GM21360 (cell line): ENCODE results near the gene CNTN5.
"Not testable (repeated sequence)": the region's sequence is repeated elsewhere in the genome, so short reads cannot be mapped to it uniquely, and the experiment has no call there.

ENCODE experiments used
- ATAC-seq: cut with Tn5 transposase; IDR thresholded peaks from one replicate; pipeline ENCODE4 v1.9.1; 2021; ENCODE audit warnings: mild to moderate bottlenecking, moderate library complexity; ENCODE audit not compliant: unreplicated experiment

CNTN5 gene

DNA sequence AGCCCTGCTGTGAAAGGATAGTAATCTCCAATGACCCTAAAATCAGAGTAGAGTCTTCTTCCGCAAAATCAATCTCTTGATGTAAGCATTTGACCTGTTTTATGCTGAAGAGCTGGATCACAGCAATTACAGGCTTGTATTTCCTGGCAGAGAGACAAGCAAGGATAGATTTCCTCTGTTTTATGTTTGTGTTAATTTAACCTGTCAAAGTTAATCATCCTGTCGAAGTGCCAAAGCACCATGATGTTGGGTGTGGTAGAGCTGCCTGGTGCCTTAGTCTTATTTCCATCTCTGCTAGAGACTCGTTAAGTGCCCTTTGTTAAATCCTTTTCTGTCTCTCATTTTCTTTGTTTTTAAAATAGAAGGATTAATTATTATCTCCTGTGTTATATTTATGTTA, 248.1 kb downstream of the CNTN5 start:
- no peak for ATAC-seq

- no peak for ATAC-seq
Observed at GRCh38 chr11:99271527-99271926, 250.8 kb downstream of the CNTN5 start.

DNA sequence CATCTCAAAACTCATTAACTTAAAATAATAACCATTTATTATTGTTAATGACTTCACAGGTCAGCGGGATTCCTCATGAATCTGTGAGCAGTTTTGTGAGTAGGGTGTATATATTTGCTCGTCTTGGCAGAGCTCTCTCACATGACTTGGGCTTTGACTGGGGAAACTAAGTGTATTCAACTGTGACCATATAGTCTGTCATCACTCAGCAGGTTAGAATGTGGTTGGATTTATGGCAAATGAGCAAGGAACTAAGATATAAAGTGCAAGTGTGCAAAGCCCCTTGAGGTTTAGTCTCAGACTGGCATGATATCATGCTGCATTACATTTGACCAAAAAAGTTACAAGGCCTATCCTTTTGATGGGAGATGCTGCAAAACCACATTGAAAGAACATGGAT, 254.8 kb downstream of the CNTN5 start:
- ATAC-seq, result no peak

- no peak for ATAC-seq
Observed at GRCh38 chr11:99277281-99277680, 256.5 kb downstream of the CNTN5 start.

DNA sequence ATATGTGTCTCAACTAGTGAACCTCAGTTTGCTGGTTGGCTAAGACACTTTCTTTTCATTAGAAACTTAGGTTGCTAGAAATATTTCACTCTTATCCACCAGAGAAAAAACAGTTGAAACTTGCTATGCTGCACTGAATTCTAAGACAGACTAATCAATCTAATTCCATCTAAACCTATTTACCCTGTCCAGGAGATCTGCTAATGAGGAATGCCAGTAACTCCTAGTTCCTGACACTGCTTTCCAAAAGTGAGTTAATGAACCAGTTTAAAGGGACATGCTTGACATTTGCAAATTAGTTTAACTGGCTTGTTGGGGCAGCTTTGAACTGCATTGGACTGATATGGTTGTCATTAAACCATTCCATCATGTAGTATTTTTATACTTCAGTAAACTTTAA, 258.5 kb downstream of the CNTN5 start:
- no peak for ATAC-seq

DNA sequence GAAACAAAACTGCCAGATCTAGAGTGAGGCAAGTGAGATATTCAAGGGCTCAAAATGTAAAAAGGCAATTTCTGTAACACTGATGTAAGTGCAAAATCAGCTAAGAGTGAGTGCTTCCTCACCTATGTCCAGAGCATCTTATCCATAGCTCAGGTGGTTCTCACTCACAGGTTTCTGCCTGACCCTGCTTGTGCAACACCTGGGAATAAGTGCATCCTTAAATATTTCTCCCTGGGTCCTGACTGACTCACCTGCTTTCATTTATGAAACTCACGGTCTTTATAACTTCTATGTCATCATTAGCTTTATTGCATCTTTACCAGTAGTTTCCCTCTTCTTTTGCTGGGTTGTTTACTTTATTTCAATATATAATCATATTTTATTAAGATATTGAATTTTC, 260.6 kb downstream of the CNTN5 start:
- no peak for ATAC-seq

DNA sequence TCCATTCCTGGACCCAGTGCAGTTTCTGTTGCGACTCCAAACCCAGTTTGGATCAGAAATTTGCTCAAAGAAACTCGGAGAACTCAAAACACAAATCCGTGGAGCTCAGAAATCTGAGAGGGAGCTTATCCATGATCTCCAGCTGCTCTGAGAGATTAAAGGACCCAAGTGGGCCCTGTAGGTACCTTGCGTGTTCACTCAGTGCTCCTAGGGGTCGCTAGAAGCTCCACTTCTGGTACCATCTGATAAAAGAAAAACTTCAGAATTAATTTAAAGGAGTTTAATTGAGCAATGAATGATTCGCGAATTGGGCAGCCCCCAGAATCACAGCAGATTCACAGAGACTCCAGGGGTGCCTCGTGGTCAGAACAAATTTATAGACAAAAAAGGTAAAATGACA, 277.2 kb downstream of the CNTN5 start:
- not testable (repeated sequence) for ATAC-seq

GRCh38 chr11:99307510-99308088, 286.9 kb downstream of the CNTN5 start:
- no peak for ATAC-seq

- no peak for ATAC-seq
Observed at GRCh38 chr11:99311870-99312269, 291.1 kb downstream of the CNTN5 start.

DNA sequence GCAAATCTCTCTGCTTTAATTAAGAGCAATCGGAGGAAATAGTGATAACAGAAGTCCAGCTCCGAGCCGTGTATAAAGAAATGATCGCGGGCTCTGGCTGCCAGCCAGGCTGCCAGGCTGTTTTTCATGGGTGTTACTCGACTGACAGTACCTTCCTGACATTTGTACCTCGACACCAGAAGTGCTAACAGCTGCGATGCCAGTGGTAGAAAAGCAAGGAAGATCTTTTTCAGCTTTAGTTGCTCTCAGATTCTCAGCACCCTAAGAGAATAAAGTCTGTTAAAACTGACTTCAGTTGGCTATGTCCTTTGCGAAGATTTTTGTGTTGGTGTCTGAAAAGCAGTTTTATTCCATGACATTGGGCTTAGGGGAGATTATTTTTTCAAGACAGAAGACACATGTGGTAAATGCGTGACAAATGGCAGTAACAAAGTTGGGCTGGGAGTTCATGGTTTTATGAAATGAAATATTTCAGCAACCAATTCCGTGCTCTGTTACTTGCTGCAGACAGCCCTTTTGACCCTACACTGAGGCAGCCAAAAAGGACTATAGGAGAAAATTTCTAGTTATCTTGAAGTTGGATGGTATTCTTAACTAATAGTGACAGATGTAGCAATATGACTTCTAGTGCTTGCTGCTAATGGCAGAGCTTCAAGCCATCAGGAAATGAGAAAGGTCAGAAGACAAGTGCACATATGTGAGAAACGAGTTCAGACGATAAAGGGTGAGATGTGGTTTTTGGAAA, 296.2 kb downstream of the CNTN5 start:
- no peak for ATAC-seq

GRCh38 chr11:99320769-99321290, 300.1 kb downstream of the CNTN5 start:
- no peak for ATAC-seq

- no peak for ATAC-seq
Observed at GRCh38 chr11:99325847-99326246, 305.1 kb downstream of the CNTN5 start.

- no peak for ATAC-seq
Observed at GRCh38 chr11:99327066-99327465, 306.3 kb downstream of the CNTN5 start.

DNA sequence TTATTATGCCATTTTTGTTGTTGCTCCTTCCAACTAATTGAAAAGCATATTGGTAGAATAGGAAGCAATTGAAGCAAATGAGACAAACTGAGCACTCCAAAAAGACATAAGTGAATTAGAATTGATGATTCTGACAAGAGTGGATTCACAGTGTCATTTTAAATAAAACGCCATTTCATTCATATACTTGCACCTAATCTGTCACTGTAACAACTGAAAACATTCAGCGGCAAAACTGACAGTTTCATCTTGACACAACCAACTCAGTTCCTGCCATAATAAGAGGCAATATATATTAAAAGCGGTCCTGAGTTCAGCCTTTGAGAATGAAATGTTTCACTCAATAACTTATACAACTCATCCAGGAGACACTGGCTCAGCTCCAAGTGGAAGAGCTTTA, 306.8 kb downstream of the CNTN5 start:
- ATAC-seq, result no peak

GRCh38 chr11:99333621-99334020, 312.9 kb downstream of the CNTN5 start:
- ATAC-seq, result no peak

DNA sequence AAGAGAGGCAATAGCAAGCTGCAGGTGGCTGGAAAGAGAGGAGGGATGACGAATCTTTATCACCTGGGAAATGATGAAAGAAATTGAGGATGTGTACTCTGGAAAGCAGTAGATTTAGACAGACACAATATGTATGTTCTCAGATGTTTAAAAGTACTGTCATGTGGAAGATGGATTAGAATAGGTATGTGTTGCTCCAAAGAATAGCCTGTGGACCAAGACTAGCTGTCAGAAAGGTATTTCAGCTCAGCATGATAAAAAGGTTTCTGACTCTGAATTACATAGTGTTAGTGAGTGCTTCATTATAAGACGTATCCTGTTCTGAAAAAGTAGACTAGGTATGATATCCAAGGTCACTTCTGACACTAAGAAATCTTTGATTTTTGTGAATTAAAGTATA, 322.4 kb downstream of the CNTN5 start:
- ATAC-seq, result no peak

DNA sequence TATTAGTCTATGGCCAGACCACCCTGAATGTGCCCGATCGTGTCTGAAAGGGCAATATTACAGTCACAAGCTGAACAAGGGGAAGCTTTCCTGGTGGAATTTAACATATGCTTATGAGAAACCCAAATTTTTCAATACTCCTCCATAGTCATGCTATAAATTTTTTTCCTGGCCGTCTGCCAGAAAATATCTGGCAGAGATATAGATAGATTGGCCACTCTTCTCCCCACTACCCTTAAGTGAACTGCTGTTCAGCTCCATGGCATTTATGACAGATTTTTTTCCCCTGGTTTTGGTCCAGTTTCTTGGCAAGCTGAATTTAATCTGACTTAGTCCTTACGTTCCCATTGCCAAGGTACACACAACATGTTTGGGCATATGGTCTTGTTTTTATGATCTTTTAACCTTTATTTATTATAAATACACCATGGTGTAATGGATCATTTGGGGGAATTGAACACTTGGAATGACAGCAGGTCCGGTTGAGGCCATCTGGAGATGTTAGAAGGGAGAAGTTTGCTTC, 328.5 kb downstream of the CNTN5 start:
- no peak for ATAC-seq

GRCh38 chr11:99351624-99352023, 330.9 kb downstream of the CNTN5 start:
- no peak for ATAC-seq

DNA sequence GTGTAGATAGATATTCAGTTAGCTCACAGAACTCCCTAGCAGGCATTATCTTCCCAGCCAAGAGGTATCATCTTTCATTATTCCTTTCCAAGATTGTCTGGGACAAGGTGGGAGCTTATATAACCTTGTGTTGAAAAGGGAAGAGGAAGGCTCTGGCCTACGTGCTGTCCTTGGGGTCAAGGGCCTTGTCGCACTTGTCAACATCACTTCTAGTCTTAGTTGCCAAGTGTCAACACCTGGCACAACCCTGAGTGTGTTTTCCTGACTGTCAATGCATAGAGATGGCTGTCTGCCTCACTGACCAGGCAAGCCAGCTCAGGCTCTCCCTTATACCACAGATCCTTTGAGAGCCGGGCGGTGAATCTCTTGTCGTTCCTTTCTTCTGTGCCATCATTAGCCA, 331.9 kb downstream of the CNTN5 start:
- ATAC-seq, result no peak

DNA sequence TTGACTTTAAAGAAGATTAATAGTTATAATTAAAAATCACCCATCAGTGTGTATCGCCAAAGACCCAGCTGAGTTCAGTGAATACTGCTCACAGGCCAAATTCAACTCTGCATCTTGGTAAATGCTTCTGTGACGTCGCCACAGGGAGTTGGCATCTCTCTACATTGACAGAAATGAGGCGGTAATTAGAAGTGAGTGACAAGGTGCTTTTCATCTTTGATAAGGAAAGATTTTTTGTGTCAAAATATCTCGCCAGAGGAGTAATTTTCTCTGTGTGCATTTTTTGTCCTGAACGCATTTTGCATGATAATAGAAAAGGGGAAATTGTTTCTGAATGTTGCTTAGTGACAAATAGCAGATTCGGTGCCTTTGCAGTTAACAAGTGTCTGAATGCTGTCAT, 345.8 kb downstream of the CNTN5 start:
- no peak for ATAC-seq

DNA sequence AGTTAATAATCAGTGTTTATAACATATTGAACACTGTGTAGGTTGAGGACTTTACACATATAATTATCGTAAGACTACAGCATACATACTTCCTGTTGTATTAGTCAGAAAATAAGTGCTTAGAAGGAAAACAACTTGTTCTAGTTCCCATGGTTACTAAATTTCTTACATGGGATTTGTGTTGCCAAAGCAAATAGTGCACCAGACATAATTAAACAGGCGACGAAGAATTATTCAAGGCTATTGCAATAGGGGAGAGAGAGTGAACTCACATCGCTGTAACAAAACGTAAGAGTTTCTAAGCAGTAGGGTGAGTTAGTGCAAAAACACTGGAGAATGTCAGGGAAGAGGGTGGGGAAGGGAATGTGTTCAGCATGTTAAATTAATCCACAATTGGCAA, 347.8 kb downstream of the CNTN5 start:
- ATAC-seq, result no peak

DNA sequence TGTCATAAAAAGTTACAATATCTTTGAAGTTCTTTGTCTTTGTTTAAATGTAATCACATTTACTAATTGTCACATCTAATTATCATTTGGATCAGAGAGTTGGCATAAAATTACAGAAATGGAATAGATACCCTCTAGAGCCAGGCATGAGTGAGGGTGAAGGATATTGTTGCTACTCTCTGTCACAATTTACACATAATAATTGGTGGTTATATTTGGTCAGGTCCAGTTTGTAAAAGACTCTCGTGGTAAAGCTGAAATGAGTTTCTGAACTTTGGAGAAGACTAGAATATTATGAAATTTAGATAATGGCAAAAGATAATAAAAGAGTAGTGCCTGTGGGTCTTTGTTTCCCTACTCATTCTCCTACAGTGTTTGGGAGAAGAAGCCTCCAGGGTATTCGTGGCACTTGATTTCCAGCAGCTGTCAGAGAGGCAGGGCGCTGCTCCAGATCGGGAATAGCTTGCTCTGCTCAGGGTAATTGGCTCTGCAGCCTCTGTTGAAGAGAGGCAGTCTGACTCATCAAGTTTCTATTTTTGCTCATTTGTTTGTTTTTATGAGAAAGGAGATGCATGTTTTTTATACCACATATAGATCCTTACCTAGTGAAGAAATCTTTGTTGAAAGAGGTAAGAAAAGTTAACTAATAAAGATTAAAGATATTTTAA, 349.9 kb downstream of the CNTN5 start:
- ATAC-seq, result no peak
